ENCODE results near the gene ACOT12.
"Not testable (repeated sequence)": the region's sequence is repeated elsewhere in the genome, so short reads cannot be mapped to it uniquely, and the experiment has no call there.

Gene ACOT12

GRCh38 chr5:81336556-81336955, 57.4 kb downstream of the ACOT12 start:
- DNase-seq: no peak

- DNase-seq: no peak
Measured at GRCh38 chr5:81335946-81336345, 58.0 kb downstream of the ACOT12 start.

GRCh38 chr5:81334304-81335061, 59.5 kb downstream of the ACOT12 start:
- no peak for DNase-seq

DNA sequence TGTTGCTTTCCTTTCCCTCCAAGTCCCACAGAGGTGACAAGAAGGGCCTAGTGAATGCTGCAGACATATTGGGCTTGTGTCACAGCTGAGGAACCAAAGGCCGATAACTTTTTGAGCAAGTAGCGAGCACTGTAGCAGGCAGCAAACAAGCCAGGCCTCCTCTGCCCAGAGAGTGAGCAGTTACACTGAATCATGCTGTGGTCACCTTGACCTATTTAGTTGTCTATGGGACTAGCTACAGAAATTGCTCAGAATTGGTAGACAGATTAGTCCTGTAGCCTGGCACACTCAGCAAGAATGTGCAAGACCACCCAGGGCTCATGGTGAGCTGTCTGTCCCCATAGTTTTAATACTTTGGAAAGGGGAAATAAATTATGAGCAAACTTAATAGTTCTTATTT, 67.4 kb downstream of the ACOT12 start:
- no peak for DNase-seq

DNA sequence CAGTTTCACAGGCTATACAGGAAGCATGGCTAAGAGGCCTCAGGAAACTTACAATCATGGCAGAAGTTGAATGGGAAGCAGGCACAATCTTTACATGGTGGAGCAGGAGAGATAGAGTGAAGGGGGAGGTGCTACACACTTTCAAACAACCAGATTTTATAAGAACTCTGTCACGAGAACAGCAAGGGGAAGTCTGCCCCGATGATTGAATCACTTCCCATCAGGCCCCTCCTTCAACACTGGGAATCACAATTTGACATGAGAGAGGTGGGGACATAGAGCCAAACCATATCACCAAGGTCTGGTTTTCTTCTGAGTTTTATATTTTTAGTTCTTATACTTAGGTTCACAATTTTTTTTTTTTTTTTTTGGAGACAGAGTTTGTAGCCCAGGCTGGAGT, 76.4 kb downstream of the ACOT12 start:
- DNase-seq: no peak

DNA sequence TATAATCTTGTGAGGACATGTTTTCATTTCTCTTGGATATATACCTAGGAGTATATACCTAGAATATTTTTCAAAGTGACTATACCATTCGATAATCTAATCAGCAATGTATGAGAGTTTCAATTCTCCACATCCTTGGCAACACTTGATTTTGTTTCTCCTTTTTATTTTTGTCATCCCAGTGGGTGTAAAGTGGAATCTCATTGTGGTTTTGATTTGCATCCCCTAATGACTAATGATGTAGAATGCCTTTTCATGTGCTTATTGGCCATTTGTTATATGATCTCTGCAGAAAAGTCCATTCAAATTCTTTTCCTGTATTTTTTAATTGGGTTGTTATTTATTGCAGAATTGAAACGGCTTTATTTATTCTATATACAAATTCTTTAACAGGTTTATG, 77.4 kb downstream of the ACOT12 start:
- DNase-seq: no peak

DNA sequence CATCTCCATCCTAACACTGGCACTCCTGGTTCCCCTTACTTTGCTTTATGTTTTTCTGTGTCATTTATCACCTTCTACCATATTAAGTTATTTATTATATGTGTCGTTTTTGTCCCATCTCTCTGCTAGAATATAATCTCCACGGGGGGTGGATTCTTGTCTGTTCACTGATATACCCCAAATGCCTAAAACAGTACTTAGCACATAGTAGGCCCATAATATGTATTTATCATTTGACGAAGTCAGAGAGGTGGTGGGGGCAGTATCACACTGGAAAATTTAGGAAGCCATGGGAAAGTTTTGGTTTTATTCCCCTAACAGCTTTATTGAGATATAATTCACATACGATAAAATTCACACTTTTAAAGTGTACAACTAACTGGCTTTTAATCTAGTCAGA, 78.1 kb downstream of the ACOT12 start:
- DNase-seq: no peak

GRCh38 chr5:81315336-81315735, 78.6 kb downstream of the ACOT12 start:
- DNase-seq: no peak

DNA sequence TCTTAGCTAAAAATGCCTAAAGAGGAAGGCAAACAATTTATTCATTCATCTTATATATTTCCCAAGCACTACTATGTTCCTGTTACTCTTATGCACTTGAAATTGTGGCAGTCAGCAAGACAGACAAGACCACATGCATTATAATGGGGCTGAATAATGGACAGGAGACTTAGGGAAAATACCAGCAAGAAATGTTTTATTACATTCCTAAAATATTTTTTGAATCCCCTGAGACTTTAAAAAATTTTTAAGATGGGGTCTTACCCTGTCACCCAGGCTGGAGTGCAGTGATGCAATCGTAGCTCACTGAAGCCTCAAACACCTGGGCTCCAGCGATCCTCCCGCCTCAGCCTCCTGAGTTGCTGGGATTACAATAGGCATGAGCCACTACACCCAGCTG, 79.4 kb downstream of the ACOT12 start:
- no peak for DNase-seq

DNA sequence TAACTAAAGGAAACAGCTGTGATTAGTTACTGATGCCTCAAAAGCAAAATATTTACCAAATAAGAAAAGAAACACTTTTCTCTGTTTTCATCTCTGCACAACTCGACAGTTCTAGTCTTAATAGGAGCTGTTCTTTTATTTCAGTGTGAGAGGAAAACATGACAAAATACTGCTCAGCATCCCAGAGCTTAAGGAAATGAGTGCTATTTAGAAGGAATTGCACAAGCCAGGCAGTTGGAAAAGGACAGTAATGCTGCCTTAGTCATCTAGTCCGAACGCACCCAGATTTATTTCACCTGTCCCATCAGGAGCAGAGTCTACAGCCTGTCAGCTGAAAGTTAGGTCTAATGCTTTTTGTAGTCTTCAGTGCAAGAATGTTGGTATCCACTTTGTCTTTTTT, 80.2 kb downstream of the ACOT12 start:
- DNase-seq: no peak

DNA sequence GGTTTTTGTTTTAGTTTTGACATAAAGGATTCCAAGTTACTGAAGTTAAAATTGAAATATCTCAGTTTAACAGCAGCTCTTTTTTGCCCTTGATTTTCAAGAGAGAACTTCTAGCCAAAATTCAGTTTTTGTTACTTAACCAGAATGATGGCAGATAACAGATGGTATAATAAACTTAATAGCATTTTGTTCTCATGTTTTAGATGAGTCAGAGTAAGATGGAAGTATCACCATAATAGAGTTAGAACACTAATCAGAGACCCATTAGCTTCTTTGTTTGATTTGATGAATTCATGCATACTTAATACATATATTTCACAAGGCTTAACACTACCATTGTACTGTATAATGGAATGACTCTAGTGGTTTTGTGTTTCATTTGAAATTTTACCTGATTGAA, 80.7 kb downstream of the ACOT12 start:
- no peak for DNase-seq

DNA sequence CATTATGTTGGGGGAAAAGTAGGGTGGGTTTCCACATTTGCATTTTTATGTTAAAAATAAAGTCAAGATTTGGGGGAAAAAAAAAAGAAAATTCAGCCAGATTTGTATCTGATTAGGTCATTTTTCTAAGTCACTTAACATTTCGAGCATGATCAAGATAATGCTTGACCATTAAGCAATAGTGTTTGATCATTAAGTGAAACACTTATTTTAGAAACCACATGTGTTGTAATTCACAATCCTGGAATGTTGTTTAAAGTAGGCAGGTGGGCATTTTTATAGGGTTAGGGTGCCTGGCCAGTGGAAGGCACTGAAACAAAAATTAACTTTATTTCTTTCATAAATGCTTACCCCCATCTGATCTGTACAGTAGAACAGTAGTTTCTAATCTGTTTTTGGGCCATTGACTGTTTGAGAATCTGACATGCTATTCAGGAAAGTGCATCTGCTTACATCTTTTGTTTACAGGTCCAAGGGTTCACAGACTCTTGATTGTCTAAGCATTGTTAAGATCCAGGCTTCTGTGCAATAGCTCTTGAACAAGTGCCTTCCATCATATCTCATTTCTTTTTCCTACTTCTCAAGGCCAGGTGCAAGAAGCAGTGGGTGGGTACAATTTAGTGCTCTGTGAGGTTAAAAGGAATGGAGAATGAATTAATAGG, 83.4 kb downstream of the ACOT12 start:
- DNase-seq: no peak

GRCh38 chr5:81308836-81309235, 85.1 kb downstream of the ACOT12 start:
- no peak for DNase-seq

DNA sequence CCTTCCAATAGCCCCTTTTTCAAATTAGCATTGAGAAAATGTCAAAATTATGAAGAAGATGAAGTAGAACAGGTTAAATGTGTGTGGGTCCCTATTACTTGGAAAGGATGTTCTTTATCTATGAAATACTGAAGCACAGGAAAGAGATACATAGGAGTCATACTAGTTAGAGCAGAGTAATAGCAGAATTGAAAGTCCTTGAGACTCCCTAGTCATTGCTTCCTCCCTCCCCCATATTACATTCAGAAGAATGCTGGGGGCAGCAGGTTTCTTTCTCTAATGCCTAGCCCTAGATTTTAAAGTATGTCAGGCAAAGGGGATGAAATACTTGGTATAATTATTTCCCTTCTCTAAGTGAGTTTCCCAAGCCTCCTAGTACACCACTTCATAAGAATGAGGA, 88.1 kb downstream of the ACOT12 start:
- no peak for DNase-seq

GRCh38 chr5:81303563-81303962, 90.4 kb downstream of the ACOT12 start:
- DNase-seq: no peak

DNA sequence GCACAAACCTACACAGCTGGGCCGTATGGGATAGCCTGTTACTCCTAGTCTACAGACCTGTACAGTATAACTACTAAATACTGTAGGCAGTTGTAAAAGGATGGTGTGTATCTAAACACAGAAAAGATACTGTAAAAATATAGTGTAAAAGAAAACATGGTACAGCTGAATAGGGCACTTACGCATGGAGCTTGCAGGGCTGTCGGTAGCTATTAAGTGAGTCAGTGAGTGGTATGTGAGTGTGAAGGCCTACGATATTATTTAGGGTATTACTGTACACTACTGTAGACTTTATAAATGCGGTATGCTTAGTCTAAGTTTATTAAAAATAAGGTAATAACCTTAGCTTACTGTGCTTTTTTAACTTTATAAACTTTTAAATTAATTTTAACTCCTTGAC, 91.3 kb downstream of the ACOT12 start:
- DNase-seq: no peak

- DNase-seq: peak; percentile 83
Measured at GRCh38 chr5:81301271-81302015, 92.5 kb downstream of the ACOT12 start, which contains the start of gene ZCCHC9. ZCCHC9 (plus strand) TSS chr5:81301587; CDS start chr5:81304758, 3,171 bp downstream.

- no peak for DNase-seq
Measured at GRCh38 chr5:81300921-81301270, 93.0 kb downstream of the ACOT12 start.

GRCh38 chr5:81297531-81297930, 96.4 kb downstream of the ACOT12 start:
- no peak for DNase-seq

DNA sequence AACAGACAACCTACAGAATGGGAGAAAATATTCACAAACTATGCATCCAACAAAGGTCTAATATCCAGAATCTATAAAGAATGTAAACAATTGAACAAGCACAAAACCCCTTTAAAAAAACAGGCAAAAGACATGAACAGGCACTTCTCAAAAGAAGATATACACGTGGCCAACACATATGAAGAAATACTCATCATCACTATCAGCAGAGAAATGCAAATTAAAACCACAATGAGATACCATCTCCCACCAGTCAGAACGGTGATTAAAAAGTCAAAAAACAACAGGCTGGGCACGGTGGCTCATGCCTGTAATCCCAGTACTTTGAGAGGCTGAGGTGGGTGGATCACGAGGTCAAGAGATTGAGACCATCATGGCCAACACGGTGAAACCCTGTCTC, 99.9 kb downstream of the ACOT12 start:
- DNase-seq: not testable (repeated sequence)

GRCh38 chr5:81292130-81292529, 101.8 kb downstream of the ACOT12 start:
- no peak for DNase-seq

- no peak for DNase-seq
Measured at GRCh38 chr5:81290146-81290545, 103.8 kb downstream of the ACOT12 start.

GRCh38 chr5:81288021-81288433, 105.9 kb downstream of the ACOT12 start:
- no peak for DNase-seq

GRCh38 chr5:81286059-81286617, 107.8 kb downstream of the ACOT12 start:
- DNase-seq: no peak
